Stimulated activated CD8-positive, alpha-beta memory T cell treated with anti-CD3 and anti-CD28 coated beads, Interleukin-7, amount 100 ng/mL, for 4 hours (primary cell): ENCODE data around the gene LY6G5B.
A peak's percentile ranks its signal among the peaks of the same experiment; 100 is the strongest.
"Not testable (repeated sequence)": the region's sequence is repeated elsewhere in the genome, so short reads cannot be mapped to it uniquely, and the experiment has no call there.

Source experiments
- DNase-seq, 2 donors: peaks; one replicate each; pipeline ENCODE4 v3.0.0-alpha.2; 2020; ENCODE audit warnings: low read depth in 2 of 2

LY6G5B gene

GRCh38 chr6:31691078-31691463 lies 21.3 kb downstream of the LY6G5B start:
- DNase-seq = no peak

GRCh38 chr6:31691564-31692108 lies 21.9 kb downstream of the LY6G5B start:
- no peak for DNase-seq

GRCh38 chr6:31692353-31692752 lies 22.6 kb downstream of the LY6G5B start:
- DNase-seq = no peak

GRCh38 chr6:31692886-31693285 lies 23.1 kb downstream of the LY6G5B start:
- DNase-seq = no peak

GRCh38 chr6:31693535-31693934 lies 23.8 kb downstream of the LY6G5B start:
- DNase-seq = no peak

- DNase-seq = no peak
These were observed 27.8 kb downstream of the LY6G5B start for GRCh38 chr6:31697555-31697954.

GRCh38 chr6:31700740-31701401 lies 31.1 kb downstream of the LY6G5B start:
- no peak for DNase-seq

- DNase-seq = no peak
These were observed 32.1 kb downstream of the LY6G5B start for GRCh38 chr6:31701666-31702404.

GRCh38 chr6:31702405-31702818 lies 32.6 kb downstream of the LY6G5B start:
- no peak for DNase-seq

GRCh38 chr6:31702819-31703716 lies 33.3 kb downstream of the LY6G5B start, which contains the start of gene ABHD16A:
ABHD16A (minus strand) TSS chr6:31703324; CDS start chr6:31703281, 43 bp downstream.
- DNase-seq = peak; percentile 94 to 96

- no peak for DNase-seq
These were observed 36.2 kb downstream of the LY6G5B start for GRCh38 chr6:31705931-31706330.

GRCh38 chr6:31706599-31706998 lies 36.8 kb downstream of the LY6G5B start, which contains the start of gene LY6G6F:
LY6G6F (plus strand) TSS chr6:31706866; CDS start chr6:31706907, 41 bp downstream.
- no peak for DNase-seq

- DNase-seq = no peak
These were observed 37.9 kb downstream of the LY6G5B start for GRCh38 chr6:31707701-31708100.

GRCh38 chr6:31708224-31708623 lies 38.4 kb downstream of the LY6G5B start:
- DNase-seq = no peak

- not testable (repeated sequence) for DNase-seq
These were observed 39.4 kb downstream of the LY6G5B start for GRCh38 chr6:31709157-31709556.

- DNase-seq = no peak
These were observed 40.9 kb downstream of the LY6G5B start for GRCh38 chr6:31710523-31711219.

- DNase-seq = no peak
These were observed 41.5 kb downstream of the LY6G5B start for GRCh38 chr6:31711233-31711632.

- no peak for DNase-seq
These were observed 42.5 kb downstream of the LY6G5B start for GRCh38 chr6:31712296-31712695.

GRCh38 chr6:31713465-31713864 lies 43.7 kb downstream of the LY6G5B start:
- no peak for DNase-seq

- no peak for DNase-seq
These were observed 44.4 kb downstream of the LY6G5B start for GRCh38 chr6:31713991-31714684.
